Activated T-helper 2 cell treated with anti-CD3 and anti-CD28 coated beads, Interferon-gamma antibody, Interleukin-2, Interleukin-4, amounts not matched to agents 10 μg/mL and 5 μg/mL and 100 μg/mL, durations not matched to agents 14 hours and 24 hours and 36 hours (primary cell): ENCODE results near the gene ITPA. TPM values are rescaled to one million over a fixed set of nuclear protein-coding genes. Genes with fewer than 3 reads are reported as not detected.

ENCODE experiments used
- DNase-seq: peaks from one replicate; pipeline ENCODE4 v3.0.0; 2021; ENCODE audit warnings: low spot score
- H3K27ac Mint-ChIP-seq: one replicate; pipeline ENCODE4 v1.8.0; 2021; ENCODE audit warnings: mixed read lengths
- H3K27me3 Mint-ChIP-seq: one replicate; pipeline ENCODE4 v1.8.0; 2021; ENCODE audit warnings: low read depth, mixed read lengths
- H3K36me3 Mint-ChIP-seq: one replicate; pipeline ENCODE4 v1.8.0; 2021; ENCODE audit warnings: low read depth, mixed read lengths
- H3K4me1 Mint-ChIP-seq: one replicate; pipeline ENCODE4 v1.8.0; 2021; ENCODE audit warnings: low read depth, mixed read lengths
- H3K4me3 Mint-ChIP-seq: one replicate; pipeline ENCODE4 v1.8.0; 2021; ENCODE audit warnings: low read depth, mild to moderate bottlenecking, moderate library complexity, mixed read lengths
- H3K9me3 Mint-ChIP-seq: one replicate; pipeline ENCODE4 v1.8.0; 2021; ENCODE audit warnings: mixed read lengths
- intact Hi-C: fragments of 100-400 bp; cut with micrococcal nuclease; formaldehyde crosslinking; loops from one replicate; pipeline ENCODE4 v1.15.1; 2023
- total RNA-seq: library from RNA; stranded (reverse); gene quantifications from 2 replicates; pipeline ENCODE4 v1.2.3, GENCODE V29; 2022

Gene ITPA
- total RNA-seq, 1 donor from 2014 or later: 87.8 TPM

DNA sequence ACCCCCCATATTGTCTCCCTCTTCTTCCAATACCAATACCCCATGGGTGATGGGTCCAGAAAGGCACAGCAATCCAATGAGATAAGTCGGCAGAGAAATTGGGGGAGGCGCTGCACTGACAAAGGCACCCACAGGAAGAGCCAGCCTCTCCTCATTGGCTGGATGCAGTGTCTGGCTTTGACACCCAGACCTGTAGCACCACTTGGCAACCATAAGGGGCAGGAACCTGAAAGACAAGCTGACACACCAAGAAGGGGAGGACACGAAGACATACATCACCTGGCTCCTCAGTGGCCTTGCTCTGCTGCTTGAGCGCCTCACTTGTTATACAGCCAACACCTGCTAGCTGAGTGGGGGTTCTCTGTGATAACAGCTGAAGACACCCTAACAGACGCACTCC, 49.1 kb downstream of the ITPA start:
- H3K36me3 Mint-ChIP-seq: no peaks in the 10 kb centered on the region
- H3K27me3 Mint-ChIP-seq: no peaks in the 10 kb centered on the region
- intact Hi-C loops: no loop called here
- no peak overlapping the region for H3K4me3 Mint-ChIP-seq
- no peak overlapping the region for H3K27ac Mint-ChIP-seq
- no peaks in the 10 kb centered on the region for H3K4me1 Mint-ChIP-seq
- H3K9me3 Mint-ChIP-seq: no peaks in the 10 kb centered on the region
- DNase-seq: no peak

DNA sequence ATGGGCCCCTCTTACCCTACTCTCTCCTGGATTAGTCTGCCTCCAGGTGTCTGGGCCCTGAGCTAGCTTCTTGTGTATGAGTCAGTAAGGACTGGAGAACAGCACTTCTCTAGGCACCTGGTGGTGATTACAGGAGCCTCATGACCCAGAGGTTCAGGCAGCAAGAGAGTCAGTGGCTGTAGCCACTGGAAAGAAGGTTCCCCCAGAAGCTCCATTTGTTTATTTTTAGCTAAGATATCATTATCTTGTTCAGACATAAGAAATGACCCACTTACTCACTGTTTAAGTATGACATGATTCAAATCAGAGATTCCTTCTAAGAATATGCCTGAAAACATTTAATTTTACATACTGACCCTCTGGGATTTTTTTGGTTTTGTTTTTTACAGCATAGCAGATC, 53.3 kb downstream of the ITPA start:
- Mint-ChIP-seq H3K4me1 (no peaks in the 10 kb centered on the region), H3K9me3 (no peaks in the 10 kb centered on the region), H3K27ac (no peak overlapping the region), H3K36me3 (no peaks in the 10 kb centered on the region), H3K4me3 (no peak overlapping the region), H3K27me3 (no peaks in the 10 kb centered on the region)
- DNase-seq: no peak
- intact Hi-C loops: no loop called here

DNA sequence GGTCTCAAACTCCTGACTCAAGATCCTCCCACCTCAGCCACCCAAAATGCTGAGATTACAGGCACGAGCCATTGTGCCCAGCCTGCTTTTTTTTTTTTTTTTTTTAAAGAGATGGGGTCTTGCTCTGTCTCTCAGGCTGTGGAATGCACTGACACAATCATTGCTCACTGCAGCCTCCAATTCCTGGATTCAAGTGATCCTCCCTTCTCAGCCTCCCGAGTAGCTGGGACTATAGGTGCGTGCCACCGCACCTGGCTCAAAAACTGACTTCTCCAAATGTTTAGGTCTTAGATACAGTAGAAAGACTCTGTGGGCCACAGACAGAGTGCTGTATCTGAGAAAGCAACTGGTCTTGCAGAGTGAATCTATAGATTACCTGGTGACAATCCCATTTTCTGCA, 60.8 kb downstream of the ITPA start:
- Mint-ChIP-seq H3K27ac (no peak overlapping the region), H3K4me3 (no peak overlapping the region), H3K9me3 (no peaks in the 10 kb centered on the region), H3K4me1 (no peaks in the 10 kb centered on the region), H3K36me3 (no peaks in the 10 kb centered on the region), H3K27me3 (no peaks in the 10 kb centered on the region)
- intact Hi-C loops: no loop called here
- no peak for DNase-seq

DNA sequence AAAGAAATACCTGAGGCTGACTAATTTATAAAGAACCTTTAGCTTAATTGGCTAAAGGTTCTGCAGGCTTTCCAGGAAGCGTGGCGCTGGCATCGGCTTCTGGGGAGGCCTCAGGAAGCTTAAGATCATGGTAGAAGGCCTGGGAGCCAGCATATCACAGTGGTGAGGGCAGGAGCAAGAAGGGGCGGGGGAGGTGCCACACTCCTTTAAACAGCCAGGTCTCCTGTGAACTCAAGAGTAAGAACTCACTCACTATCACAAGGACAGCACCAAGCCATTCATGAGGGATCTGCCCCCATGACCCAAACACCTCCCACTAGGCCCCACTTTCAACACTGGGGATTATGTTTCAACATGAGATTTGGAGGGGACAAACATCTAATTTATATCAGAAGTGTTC, 64.1 kb downstream of the ITPA start:
- no peak for DNase-seq
- Mint-ChIP-seq H3K27ac (no peak overlapping the region), H3K9me3 (no peaks in the 10 kb centered on the region), H3K4me3 (no peak overlapping the region), H3K36me3 (no peaks in the 10 kb centered on the region), H3K4me1 (no peaks in the 10 kb centered on the region), H3K27me3 (no peaks in the 10 kb centered on the region)
- intact Hi-C loops: no loop called here

Other genes with a start within 250 kb of the ITPA start
- 3.4 and 3.7 TPM in 2 replicates for gene GNRH2, start 165.9 kb upstream of the ITPA start, total RNA-seq
- gene MRPS26, start 163.4 kb upstream of the ITPA start, total RNA-seq: 143 and 148 TPM in 2 replicates
- 0.55 TPM in 1 of 2 replicates, not detected in the other for gene OXT, start 137.9 kb upstream of the ITPA start, total RNA-seq
- gene AVP, start 124.8 kb upstream of the ITPA start, total RNA-seq: not detected in 2 replicates
- 23.1 and 24.6 TPM in 2 replicates for gene FASTKD5, start 49.6 kb upstream of the ITPA start, total RNA-seq
- 6.7 and 7.6 TPM in 2 replicates for gene UBOX5, start 49.6 kb upstream of the ITPA start, total RNA-seq
- gene LZTS3, start 35.9 kb upstream of the ITPA start, total RNA-seq: 0.64 and 0.66 TPM in 2 replicates
- 61.8 and 69.2 TPM in 2 replicates for gene DDRGK1, start 4.8 kb upstream of the ITPA start, total RNA-seq
- gene SLC4A11, start 29.7 kb downstream of the ITPA start, total RNA-seq: 1.6 and 2.5 TPM in 2 replicates
- 2.0 and 2.3 TPM in 2 replicates for gene DNAAF9, start 198.2 kb downstream of the ITPA start, total RNA-seq